Cardiac muscle cell (in vitro differentiated cells and primary cell): ENCODE data around the gene MBP. TPM values are rescaled to one million over a fixed set of nuclear protein-coding genes. Genes with fewer than 3 reads are reported as not detected.
A peak's percentile ranks its signal among the peaks of the same experiment; 100 is the strongest.

Source experiments
- DNase-seq, 2 donors: peaks; one replicate each; pipeline versions ENCODE4 v3.0.0 to v3.0.0-alpha.2; 2010 to 2017; ENCODE audit warnings: low read depth in 1 of 2, low spot score in 1 of 2
- H3K27ac ChIP-seq: fragments of 200-600 bp; sonication (generic); 2 replicates; pipeline ENCODE4 v1.5.1; 2016
- H3K27me3 ChIP-seq: fragments of 200-600 bp; sonication (generic); 2 replicates; pipeline ENCODE4 v1.6.0; 2016; ENCODE audit warnings: control low read depth
- H3K36me3 ChIP-seq: fragments of 200-600 bp; sonication (generic); 2 replicates; pipeline ENCODE4 v1.5.1; 2016; ENCODE audit warnings: control low read depth
- H3K4me1 ChIP-seq: fragments of 200-600 bp; sonication (generic); 2 replicates; pipeline ENCODE4 v1.8.1; 2017; ENCODE audit warnings: low read depth, mild to moderate bottlenecking, mixed run types
- H3K4me3 ChIP-seq: fragments of 200-600 bp; sonication (generic); 2 replicates; pipeline ENCODE4 v1.5.1; 2016; ENCODE audit warnings: mild to moderate bottlenecking
- H3K9me3 ChIP-seq: fragments of 200-600 bp; sonication (generic); 2 replicates; pipeline ENCODE4 v1.5.1; 2017; ENCODE audit warnings: low read depth, mild to moderate bottlenecking, control low read depth
- polyA plus RNA-seq: library from polyadenylated mRNA; unstranded; fragments of >200 nt; fragmentation: Nextera tagmentation; extraction: Ambion mirVana; gene quantifications from 2 replicates; pipeline ENCODE4 v1.2.1, GENCODE V29; 2016
- total RNA-seq: library from RNA; depleted of rRNA; stranded (reverse); fragments of >200 nt; gene quantifications from 2 replicates; pipeline ENCODE4 v1.2.3, GENCODE V29; 2016
- TF ChIP-seq, protein P1 (sequence below): IDR thresholded peaks from 2 replicates; pipeline ENCODE4 v1.5.1; 2012; ENCODE audit warnings: low read depth, mild to moderate bottlenecking, low read length

Gene MBP
- total and polyA plus RNA-seq, 2 experiments from 2014 or later, result 0.32 to 0.42 TPM

DNA sequence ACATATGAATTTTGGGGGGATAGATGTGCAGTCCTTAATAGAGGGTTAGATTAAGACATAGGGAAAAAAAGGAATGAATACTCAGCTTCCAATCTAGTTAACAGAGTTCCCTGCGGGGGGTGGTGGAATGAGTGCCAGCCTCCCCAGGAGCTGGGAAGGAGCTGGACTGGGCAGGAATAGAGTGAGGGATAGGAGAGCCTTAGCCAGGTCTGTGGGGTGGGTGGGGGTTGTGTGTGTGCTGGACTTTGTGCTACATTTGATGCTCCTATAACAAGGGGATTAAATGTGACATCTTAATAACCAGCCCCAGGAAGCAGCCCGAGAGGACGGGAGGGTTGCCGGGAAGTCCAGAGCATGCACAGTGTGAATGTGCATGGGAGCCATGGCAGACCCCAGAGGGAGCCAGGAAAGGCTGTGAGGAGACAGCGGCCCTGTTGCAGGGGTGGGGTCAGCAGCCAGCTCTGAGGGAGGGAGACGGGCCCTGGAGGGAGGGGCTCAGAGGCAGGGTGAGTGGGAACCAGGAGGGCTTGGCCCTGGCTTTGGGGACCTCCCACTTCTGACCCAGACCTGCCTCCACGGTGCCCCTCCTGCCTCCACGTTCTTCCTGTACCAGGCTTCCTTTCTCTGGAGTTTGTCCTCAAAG lies 3.6 kb upstream of the MBP start:
- DNase-seq, result no peak
- TF ChIP-seq, protein P1, sequence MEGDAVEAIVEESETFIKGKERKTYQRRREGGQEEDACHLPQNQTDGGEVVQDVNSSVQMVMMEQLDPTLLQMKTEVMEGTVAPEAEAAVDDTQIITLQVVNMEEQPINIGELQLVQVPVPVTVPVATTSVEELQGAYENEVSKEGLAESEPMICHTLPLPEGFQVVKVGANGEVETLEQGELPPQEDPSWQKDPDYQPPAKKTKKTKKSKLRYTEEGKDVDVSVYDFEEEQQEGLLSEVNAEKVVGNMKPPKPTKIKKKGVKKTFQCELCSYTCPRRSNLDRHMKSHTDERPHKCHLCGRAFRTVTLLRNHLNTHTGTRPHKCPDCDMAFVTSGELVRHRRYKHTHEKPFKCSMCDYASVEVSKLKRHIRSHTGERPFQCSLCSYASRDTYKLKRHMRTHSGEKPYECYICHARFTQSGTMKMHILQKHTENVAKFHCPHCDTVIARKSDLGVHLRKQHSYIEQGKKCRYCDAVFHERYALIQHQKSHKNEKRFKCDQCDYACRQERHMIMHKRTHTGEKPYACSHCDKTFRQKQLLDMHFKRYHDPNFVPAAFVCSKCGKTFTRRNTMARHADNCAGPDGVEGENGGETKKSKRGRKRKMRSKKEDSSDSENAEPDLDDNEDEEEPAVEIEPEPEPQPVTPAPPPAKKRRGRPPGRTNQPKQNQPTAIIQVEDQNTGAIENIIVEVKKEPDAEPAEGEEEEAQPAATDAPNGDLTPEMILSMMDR, result no peak
- no peaks in the 10 kb centered on the region for H3K36me3 ChIP-seq
- peaks cover 4% of the 10 kb centered on the region for H3K4me1 ChIP-seq
- peaks cover 49% of the 10 kb centered on the region for H3K27me3 ChIP-seq
- no peak overlapping the region for H3K27ac ChIP-seq
- H3K9me3 ChIP-seq, result no peaks in the 10 kb centered on the region
- H3K4me3 ChIP-seq, result no peak overlapping the region

GRCh38 chr18:77135339-77136075 lies 2.9 kb upstream of the MBP start:
- Histone ChIP-seq H3K4me3 (no peak overlapping the region), H3K36me3 (no peaks in the 10 kb centered on the region), H3K4me1 (peaks cover 4% of the 10 kb centered on the region), H3K27ac (no peak overlapping the region), H3K9me3 (no peaks in the 10 kb centered on the region), H3K27me3 (peaks cover 56% of the 10 kb centered on the region)
- TF ChIP-seq, protein P1, result no peak
- DNase-seq, result no peak

DNA sequence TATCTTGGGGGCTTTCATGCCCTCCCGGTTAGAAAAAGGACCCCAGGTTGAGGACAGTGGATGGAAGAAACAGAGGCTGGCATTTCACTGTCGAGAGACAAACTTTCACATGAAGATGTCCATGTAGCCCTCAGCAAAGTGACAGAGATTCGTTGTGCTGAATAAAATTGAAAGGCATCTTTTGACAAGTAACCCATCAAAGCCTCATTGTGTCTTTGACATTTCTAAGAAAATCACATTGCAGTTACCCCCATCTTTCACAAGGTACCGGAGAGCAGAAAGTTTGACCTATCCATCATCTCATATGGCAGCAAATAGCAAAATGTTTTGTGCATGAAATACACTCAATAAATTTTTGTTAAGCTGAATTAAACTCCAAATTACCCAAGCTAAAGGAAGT lies 2.0 kb upstream of the MBP start:
- no peak for DNase-seq
- peaks cover 65% of the 10 kb centered on the region for H3K27me3 ChIP-seq
- H3K27ac ChIP-seq, result no peak overlapping the region
- no peak overlapping the region for H3K4me3 ChIP-seq
- no peaks in the 10 kb centered on the region for H3K9me3 ChIP-seq
- H3K4me1 ChIP-seq, result peaks cover 4% of the 10 kb centered on the region
- TF ChIP-seq, protein P1, result no peak
- H3K36me3 ChIP-seq, result no peaks in the 10 kb centered on the region

DNA sequence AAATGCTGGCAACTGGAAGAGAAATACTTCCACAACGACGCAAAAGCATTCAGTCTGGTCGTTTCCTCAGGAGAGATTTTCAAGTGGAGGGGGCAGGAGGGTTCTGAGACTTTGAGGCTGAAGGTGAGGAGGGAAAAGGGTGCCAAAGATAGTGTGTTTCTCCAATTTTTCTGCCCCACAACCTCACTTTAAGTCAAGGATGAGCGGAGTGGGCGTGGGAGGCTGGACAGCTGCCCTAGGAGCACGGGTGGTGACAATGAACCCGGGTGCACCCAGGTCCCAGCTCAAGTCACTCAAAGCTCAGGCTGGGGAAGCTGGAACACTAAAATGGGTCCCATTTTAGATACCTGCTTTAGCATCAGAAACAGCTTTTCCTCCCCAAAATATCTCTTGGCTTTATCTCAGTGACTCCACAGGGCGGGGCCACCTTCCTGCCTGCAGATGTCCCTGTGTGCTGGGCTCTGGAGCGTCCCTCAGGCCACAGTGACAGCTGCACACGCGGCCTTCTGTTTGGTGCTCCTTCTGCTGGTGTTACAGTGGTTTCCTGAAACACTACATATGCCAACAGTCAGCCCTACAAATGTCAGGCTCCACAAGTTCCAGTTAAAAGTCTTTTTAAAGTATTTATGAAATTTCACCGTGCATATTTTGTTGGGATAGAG lies 1.4 kb upstream of the MBP start:
- Histone ChIP-seq H3K27me3 (peaks cover 71% of the 10 kb centered on the region), H3K36me3 (no peaks in the 10 kb centered on the region), H3K4me1 (peaks cover 4% of the 10 kb centered on the region), H3K27ac (no peak overlapping the region), H3K4me3 (no peak overlapping the region), H3K9me3 (no peaks in the 10 kb centered on the region)
- TF ChIP-seq, protein P1, result no peak
- DNase-seq, result no peak

- Histone ChIP-seq H3K4me3 (peak overlapping the region; percentile 45), H3K4me1 (peaks cover 4% of the 10 kb centered on the region), H3K27me3 (peaks cover 77% of the 10 kb centered on the region), H3K27ac (no peak overlapping the region), H3K36me3 (no peaks in the 10 kb centered on the region), H3K9me3 (no peaks in the 10 kb centered on the region)
- TF ChIP-seq, protein P1, result no peak
- DNase-seq, result peak in 1 of 2 donors; percentile 46
Measured at GRCh38 chr18:77133051-77133834, 660 bp upstream of the MBP start.
